A673 (cell line): ENCODE results near the gene PDCL3.

Experiments
- EZH2 ChIP-seq: fragments of 200-600 bp; sonication (generic); IDR thresholded peaks from 2 replicates; pipeline ENCODE4 v1.6.1; 2017; ENCODE audit warnings: borderline replicate concordance, low read depth, mild to moderate bottlenecking, mixed read lengths, antibody characterized with exemption, low read length; ENCODE audit not compliant: poor library complexity, severe bottlenecking
- TF ChIP-seq, protein P1 (sequence below): fragments of 300-800, 200-600 bp; sonication (generic); conservative IDR thresholded peaks from 2 replicates; pipeline ENCODE4 v1.5.1; 2017; ENCODE audit warnings: low read depth, mild to moderate bottlenecking, antibody characterized with exemption, low read length, moderate library complexity, mixed read lengths

GRCh38 chr2:100619951-100620350, 57.2 kb downstream of the PDCL3 start:
- TF ChIP-seq, protein P1, sequence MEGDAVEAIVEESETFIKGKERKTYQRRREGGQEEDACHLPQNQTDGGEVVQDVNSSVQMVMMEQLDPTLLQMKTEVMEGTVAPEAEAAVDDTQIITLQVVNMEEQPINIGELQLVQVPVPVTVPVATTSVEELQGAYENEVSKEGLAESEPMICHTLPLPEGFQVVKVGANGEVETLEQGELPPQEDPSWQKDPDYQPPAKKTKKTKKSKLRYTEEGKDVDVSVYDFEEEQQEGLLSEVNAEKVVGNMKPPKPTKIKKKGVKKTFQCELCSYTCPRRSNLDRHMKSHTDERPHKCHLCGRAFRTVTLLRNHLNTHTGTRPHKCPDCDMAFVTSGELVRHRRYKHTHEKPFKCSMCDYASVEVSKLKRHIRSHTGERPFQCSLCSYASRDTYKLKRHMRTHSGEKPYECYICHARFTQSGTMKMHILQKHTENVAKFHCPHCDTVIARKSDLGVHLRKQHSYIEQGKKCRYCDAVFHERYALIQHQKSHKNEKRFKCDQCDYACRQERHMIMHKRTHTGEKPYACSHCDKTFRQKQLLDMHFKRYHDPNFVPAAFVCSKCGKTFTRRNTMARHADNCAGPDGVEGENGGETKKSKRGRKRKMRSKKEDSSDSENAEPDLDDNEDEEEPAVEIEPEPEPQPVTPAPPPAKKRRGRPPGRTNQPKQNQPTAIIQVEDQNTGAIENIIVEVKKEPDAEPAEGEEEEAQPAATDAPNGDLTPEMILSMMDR: no peak
- no peak for TF ChIP-seq EZH2
